Astrocyte (in vitro differentiated cells and primary cell): Measurements from ENCODE around the gene CD151. TPM values are rescaled to one million over a fixed set of nuclear protein-coding genes. Genes with fewer than 3 reads are reported as not detected.

Experiments used
- DNase-seq: peaks from one replicate; pipeline ENCODE4 v3.0.0-alpha.2; 2010; ENCODE audit warnings: low read depth
- FAIRE-seq: peaks from 2 replicates; lab custom pipeline; 2011; peaks lifted over from hg19 to GRCh38; lab: Jason Lieb, UNC
- H2AFZ ChIP-seq: 2 replicates; pipeline ENCODE4 v1.6.0; 2012; ENCODE audit warnings: low read depth, low read length, inconsistent platforms
- H3K27ac ChIP-seq: 2 replicates; pipeline ENCODE4 v1.5.1; 2011; ENCODE audit warnings: low read depth, low read length, inconsistent platforms
- H3K27me3 ChIP-seq: 2 replicates; pipeline ENCODE4 v1.6.0; 2011; ENCODE audit warnings: low read length, inconsistent platforms; ENCODE audit not compliant: insufficient read depth
- H3K36me3 ChIP-seq: 2 replicates; pipeline ENCODE4 v1.5.1; 2011; ENCODE audit warnings: low read length, inconsistent platforms; ENCODE audit not compliant: insufficient read depth
- H3K4me1 ChIP-seq: 2 replicates; pipeline ENCODE4 v1.5.1; 2011; ENCODE audit warnings: low read length, inconsistent platforms; ENCODE audit not compliant: insufficient read depth
- H3K4me2 ChIP-seq: 2 replicates; pipeline ENCODE4 v1.6.0; 2012; ENCODE audit warnings: low read length, inconsistent platforms
- H3K4me3 ChIP-seq: 2 replicates; pipeline ENCODE4 v1.5.1; 2011; ENCODE audit warnings: low read depth, mild to moderate bottlenecking, low read length, inconsistent platforms; ENCODE audit not compliant: insufficient read depth
- H3K79me2 ChIP-seq: 2 replicates; pipeline ENCODE4 v1.6.0; 2012; ENCODE audit warnings: mild to moderate bottlenecking, low read length, inconsistent platforms; ENCODE audit not compliant: insufficient read depth
- H3K9ac ChIP-seq: 2 replicates; pipeline ENCODE4 v1.6.0; 2012; ENCODE audit warnings: mild to moderate bottlenecking, low read length, inconsistent platforms
- H3K9me3 ChIP-seq: 2 replicates; pipeline ENCODE4 v1.5.1; 2012; ENCODE audit warnings: low read depth, mild to moderate bottlenecking, low read length, inconsistent platforms; ENCODE audit not compliant: insufficient read depth
- H4K20me1 ChIP-seq: 2 replicates; pipeline ENCODE4 v1.6.0; 2012; ENCODE audit warnings: low read length, inconsistent platforms; ENCODE audit not compliant: insufficient read depth
- H3K27ac Mint-ChIP-seq: one replicate; pipeline ENCODE4 v1.8.0; 2021; ENCODE audit warnings: mild to moderate bottlenecking, mixed read lengths; ENCODE audit not compliant: unreplicated experiment
- H3K27me3 Mint-ChIP-seq: one replicate; pipeline ENCODE4 v1.8.0; 2021; ENCODE audit warnings: low read depth, mixed read lengths; ENCODE audit not compliant: unreplicated experiment
- H3K36me3 Mint-ChIP-seq: one replicate; pipeline ENCODE4 v1.8.0; 2021; ENCODE audit warnings: low read depth, mixed read lengths; ENCODE audit not compliant: unreplicated experiment
- H3K4me1 Mint-ChIP-seq: one replicate; pipeline ENCODE4 v1.8.0; 2021; ENCODE audit warnings: low read depth, mixed read lengths; ENCODE audit not compliant: unreplicated experiment
- H3K4me3 Mint-ChIP-seq: one replicate; pipeline ENCODE4 v1.8.0; 2021; ENCODE audit warnings: mild to moderate bottlenecking, moderate library complexity, mixed read lengths; ENCODE audit not compliant: unreplicated experiment
- H3K9me3 Mint-ChIP-seq: one replicate; pipeline ENCODE4 v1.8.0; 2021; ENCODE audit warnings: mild to moderate bottlenecking, mixed read lengths; ENCODE audit not compliant: unreplicated experiment
- CTCF ChIP-seq: IDR thresholded peaks from 2 replicates; pipeline ENCODE4 v1.5.1; 2011; ENCODE audit warnings: low read depth, mild to moderate bottlenecking, inconsistent platforms, low read length, moderate library complexity; ENCODE audit not compliant: insufficient read depth
- EZH2 ChIP-seq: IDR thresholded peaks from 2 replicates; pipeline ENCODE4 v1.6.1; 2012; ENCODE audit warnings: mild to moderate bottlenecking, low read length, inconsistent platforms; ENCODE audit not compliant: insufficient read depth
- total RNA-seq: library from RNA; stranded (reverse); gene quantifications from 2 replicates; pipeline ENCODE4 v1.2.1, GENCODE V29; 2021

Gene CD151
- total RNA-seq, 1 donor from 2014 or later: 421 TPM

GRCh38 chr11:813072-813455 is 19.7 kb upstream of the CD151 start:
- peaks cover 39% of the 10 kb centered on the region for H4K20me1 ChIP-seq
- TF ChIP-seq CTCF (no peak), EZH2 (no peak)
- Mint-ChIP-seq H3K27me3 (no peaks in the 10 kb centered on the region), H3K4me1 (peaks cover 18% of the 10 kb centered on the region), H3K4me3 (peak overlapping the region; percentile 60), H3K36me3 (peaks cover 15% of the 10 kb centered on the region), H3K9me3 (no peaks in the 10 kb centered on the region), H3K27ac (no peak overlapping the region)
- no peak overlapping the region for H3K9ac ChIP-seq
- FAIRE-seq (no peak), DNase-seq (no peak)
- H3K9me3 ChIP-seq: no peaks in the 10 kb centered on the region
- peaks cover 23% of the 10 kb centered on the region for H3K36me3 ChIP-seq
- H3K27me3 ChIP-seq: no peaks in the 10 kb centered on the region
- no peak overlapping the region for H3K4me2 ChIP-seq
- peaks cover 17% of the 10 kb centered on the region for H3K4me1 ChIP-seq
- H3K4me3 ChIP-seq: no peak overlapping the region
- peaks cover 53% of the 10 kb centered on the region for H3K79me2 ChIP-seq
- no peak overlapping the region for H3K27ac ChIP-seq
- no peak overlapping the region for H2AFZ ChIP-seq

GRCh38 chr11:813456-814096 is 19.2 kb upstream of the CD151 start:
- H3K9me3 Mint-ChIP-seq: no peaks in the 10 kb centered on the region
- Histone ChIP-seq H2AFZ (no peak overlapping the region), H3K79me2 (peaks cover 48% of the 10 kb centered on the region), H3K4me1 (peaks cover 15% of the 10 kb centered on the region), H3K27me3 (no peaks in the 10 kb centered on the region), H3K4me2 (no peak overlapping the region), H3K4me3 (no peak overlapping the region), H3K9me3 (no peaks in the 10 kb centered on the region), H3K27ac (no peak overlapping the region), H4K20me1 (peaks cover 39% of the 10 kb centered on the region), H3K36me3 (peaks cover 23% of the 10 kb centered on the region), H3K9ac (no peak overlapping the region)
- TF ChIP-seq EZH2 (no peak), CTCF (no peak)
- no peak for DNase-seq
- no peak overlapping the region for H3K4me3 Mint-ChIP-seq
- H3K27me3 Mint-ChIP-seq: no peaks in the 10 kb centered on the region
- peaks cover 18% of the 10 kb centered on the region for H3K4me1 Mint-ChIP-seq
- FAIRE-seq: no peak
- H3K36me3 Mint-ChIP-seq: peaks cover 15% of the 10 kb centered on the region
- no peak overlapping the region for H3K27ac Mint-ChIP-seq
